ENCODE data around the gene EFHD1. TPM values are rescaled to one million over a fixed set of nuclear protein-coding genes. Genes with fewer than 3 reads are reported as not detected.
"Not testable (repeated sequence)": the region's sequence is repeated elsewhere in the genome, so short reads cannot be mapped to it uniquely, and the experiment has no call there.

EFHD1 gene
- total RNA-seq, 1 donor = 3.6 TPM

- Histone ChIP-seq H3K79me2 (ENCODE audit: insufficient read depth, low read length) (no peaks in the 10 kb centered on the region), H3K27ac (ENCODE audit: low read depth, low read length) (no peak overlapping the region), H3K4me3 (ENCODE audit: insufficient read depth, low read length) (no peak overlapping the region), H2AFZ (ENCODE audit: low read length) (no peak overlapping the region), H3K9me3 (ENCODE audit: low read depth, low read length) (no peaks in the 10 kb centered on the region), H3K4me1 (ENCODE audit: insufficient read depth, low read length) (no peaks in the 10 kb centered on the region), H3K27me3 (ENCODE audit: insufficient read depth, low read length) (peaks cover 17% of the 10 kb centered on the region), H3K36me3 (ENCODE audit: insufficient read depth, low read length) (no peaks in the 10 kb centered on the region), H4K20me1 (ENCODE audit: insufficient read depth, low read length) (no peaks in the 10 kb centered on the region), H3K4me2 (ENCODE audit: insufficient read depth, low read length) (no peak overlapping the region)
- TF ChIP-seq CTCF (IDR thresholded peaks at IDR 0.05; ENCODE audit: extremely low read depth, low read depth, low read length) = no peak
- no peak for DNase-seq (ENCODE audit: insufficient read length, low spot score, missing footprints)
These were observed 46.6 kb downstream of the EFHD1 start for GRCh38 chr2:232680006-232680405.

- H3K4me3 ChIP-seq (ENCODE audit: insufficient read depth, low read length) = no peak overlapping the region
- no peaks in the 10 kb centered on the region for H3K9me3 ChIP-seq (ENCODE audit: low read depth, low read length)
- H3K36me3 ChIP-seq (ENCODE audit: insufficient read depth, low read length) = no peaks in the 10 kb centered on the region
- H3K79me2 ChIP-seq (ENCODE audit: insufficient read depth, low read length) = no peaks in the 10 kb centered on the region
- no peaks in the 10 kb centered on the region for H4K20me1 ChIP-seq (ENCODE audit: insufficient read depth, low read length)
- no peak overlapping the region for H2AFZ ChIP-seq (ENCODE audit: low read length)
- no peak overlapping the region for H3K4me2 ChIP-seq (ENCODE audit: insufficient read depth, low read length)
- no peak for TF ChIP-seq CTCF (IDR thresholded peaks at IDR 0.05; ENCODE audit: extremely low read depth, low read depth, low read length)
- H3K27me3 ChIP-seq (ENCODE audit: insufficient read depth, low read length) = peaks cover 17% of the 10 kb centered on the region
- no peak overlapping the region for H3K27ac ChIP-seq (ENCODE audit: low read depth, low read length)
- no peak for DNase-seq (ENCODE audit: insufficient read length, low spot score, missing footprints)
- no peaks in the 10 kb centered on the region for H3K4me1 ChIP-seq (ENCODE audit: insufficient read depth, low read length)
These were observed 48.1 kb downstream of the EFHD1 start for GRCh38 chr2:232681527-232681926.

- Histone ChIP-seq H3K27me3 (ENCODE audit: insufficient read depth, low read length) (peaks cover 17% of the 10 kb centered on the region), H3K4me1 (ENCODE audit: insufficient read depth, low read length) (no peaks in the 10 kb centered on the region), H4K20me1 (ENCODE audit: insufficient read depth, low read length) (no peaks in the 10 kb centered on the region), H3K36me3 (ENCODE audit: insufficient read depth, low read length) (no peaks in the 10 kb centered on the region), H3K27ac (ENCODE audit: low read depth, low read length) (no peak overlapping the region), H2AFZ (ENCODE audit: low read length) (no peak overlapping the region), H3K4me2 (ENCODE audit: insufficient read depth, low read length) (no peak overlapping the region), H3K4me3 (ENCODE audit: insufficient read depth, low read length) (no peak overlapping the region), H3K9me3 (ENCODE audit: low read depth, low read length) (no peaks in the 10 kb centered on the region), H3K79me2 (ENCODE audit: insufficient read depth, low read length) (no peaks in the 10 kb centered on the region)
- TF ChIP-seq CTCF (IDR thresholded peaks at IDR 0.05; ENCODE audit: extremely low read depth, low read depth, low read length) = no peak
- DNase-seq (ENCODE audit: insufficient read length, low spot score, missing footprints) = no peak
These were observed 50.0 kb downstream of the EFHD1 start for GRCh38 chr2:232683368-232683767.

GRCh38 chr2:232685391-232685790 lies 52.0 kb downstream of the EFHD1 start:
- not testable (repeated sequence) for H3K4me2 ChIP-seq (ENCODE audit: insufficient read depth, low read length); H3K27ac ChIP-seq (ENCODE audit: low read depth, low read length); DNase-seq (ENCODE audit: insufficient read length, low spot score, missing footprints); H3K4me1 ChIP-seq (ENCODE audit: insufficient read depth, low read length); H3K9me3 ChIP-seq (ENCODE audit: low read depth, low read length); H3K79me2 ChIP-seq (ENCODE audit: insufficient read depth, low read length); H2AFZ ChIP-seq (ENCODE audit: low read length); H4K20me1 ChIP-seq (ENCODE audit: insufficient read depth, low read length); H3K4me3 ChIP-seq (ENCODE audit: insufficient read depth, low read length); H3K36me3 ChIP-seq (ENCODE audit: insufficient read depth, low read length)
- peaks cover 17% of the 10 kb centered on the region for H3K27me3 ChIP-seq (ENCODE audit: insufficient read depth, low read length)

All from osteoblast (primary cell).